HCT116 (cell line): Measurements from ENCODE around the gene UBL4B. TPM values are rescaled to one million over a fixed set of nuclear protein-coding genes. Genes with fewer than 3 reads are reported as not detected.

Experiments
- ATAC-seq: fragments of 200-7000 bp; cut with Tn5 transposase; 2 replicates; pipeline ENCODE4 v1.9.1; 2020; ENCODE audit warnings: mild to moderate bottlenecking, moderate library complexity
- BruUV-seq: library from RNA; stranded (reverse); fragments of 400-500 nt; replicated peaks from 2 replicates; lab custom pipeline; 2021; lab: Mats Ljungman, UMichigan
- CTCF ChIA-PET: fragments of 300-600 bp; sonication (Branson Sonifier 250); formaldehyde crosslinking; loops from one replicate; lab custom pipeline; 2021; ENCODE audit warnings: antibody characterized with exemption; lab: Charles Lee
- POLR2A ChIA-PET: fragments of 300-600, 350-600 bp; sonication (Branson Sonifier 250); formaldehyde crosslinking; loops from one replicate; lab custom pipeline; 2021; ENCODE audit warnings: antibody characterized with exemption; lab: Charles Lee
- RAD21 ChIA-PET, 2 experiments: fragments of 300-600 bp; sonication (Branson Sonifier 250); formaldehyde crosslinking; loops; one replicate each; lab custom pipeline; 2023; ENCODE audit warnings: low total read pairs in 2 of 2; ENCODE audit not compliant: uncharacterized antibody in 2 of 2, unreplicated experiment in 2 of 2, low non-redundant PET in 1 of 2; lab: Charles Lee
- DNase-seq: peaks from one replicate; pipeline ENCODE4 v3.0.0-alpha.2; 2010; ENCODE audit warnings: low read depth, low spot score
- H2AFZ ChIP-seq: fragments of 200-600 bp; shearing (Covaris generic), sonication (generic); 2 replicates; pipeline ENCODE4 v1.6.1; 2017; ENCODE audit warnings: low read depth, mixed run types, mixed read lengths, antibody characterized with exemption, low read length; ENCODE audit not compliant: poor library complexity, severe bottlenecking
- H3K27ac ChIP-seq: 2 replicates; pipeline ENCODE4 v1.5.1; 2012; ENCODE audit warnings: low read depth, low read length
- H3K27me3 ChIP-seq: fragments of 200-600 bp; sonication (generic); 2 replicates; pipeline ENCODE4 v1.6.1; 2016; ENCODE audit warnings: mixed run types, low read length, mixed read lengths; ENCODE audit not compliant: insufficient read depth
- H3K36me3 ChIP-seq, 2 experiments: fragments of 200-500 bp in 1 of 2; fragments of 200-600 bp in 1 of 2; sonication (Bioruptor generic) in 1 of 2; sonication (generic) in 1 of 2; 2 replicates each; pipeline versions ENCODE4 v1.5.1 to v1.6.1; 2014 to 2016; ENCODE audit warnings: low read length in 2 of 2, inconsistent platforms in 1 of 2, mixed read lengths in 1 of 2, mixed run types in 1 of 2; ENCODE audit not compliant: insufficient read depth in 2 of 2, control insufficient read depth in 1 of 2
- H3K4me1 ChIP-seq, 2 experiments: fragments of 200-600 bp in 1 of 2; sonication (generic) in 1 of 2; 2 replicates each; pipeline versions ENCODE4 v1.5.1 to v1.6.1; 2012 to 2017; ENCODE audit warnings: low read length in 2 of 2, inconsistent platforms in 1 of 2, mild to moderate bottlenecking in 1 of 2, mixed read lengths in 1 of 2, mixed run types in 1 of 2, moderate library complexity in 1 of 2; ENCODE audit not compliant: insufficient read depth in 2 of 2, control insufficient read depth in 1 of 2
- H3K4me2 ChIP-seq: fragments of 200-600 bp; sonication (generic); 2 replicates; pipeline ENCODE4 v1.6.1; 2017; ENCODE audit warnings: mixed run types, low read length, mixed read lengths
- H3K4me3 ChIP-seq, 2 experiments: fragments of 200-600 bp in 1 of 2; sonication (generic) in 1 of 2; replicated peaks in 1 of 2; 2 replicates each; pipeline ENCODE4 v1.5.1; 2011 to 2016; ENCODE audit warnings: low read length in 2 of 2, control low read depth in 1 of 2, low read depth in 1 of 2, mild to moderate bottlenecking in 1 of 2, mixed read lengths in 1 of 2, mixed run types in 1 of 2
- H3K79me2 ChIP-seq: fragments of 200-600 bp; sonication (generic); 2 replicates; pipeline ENCODE4 v1.6.1; 2017; ENCODE audit warnings: mild to moderate bottlenecking, mixed run types, low read length, moderate library complexity, mixed read lengths; ENCODE audit not compliant: insufficient read depth
- H3K9ac ChIP-seq: fragments of 200-600 bp; sonication (generic); 2 replicates; pipeline ENCODE4 v1.6.1; 2016; ENCODE audit warnings: low read length, mixed read lengths
- H3K9me2 ChIP-seq: fragments of 200-600 bp; sonication (generic), shearing (Covaris generic); 2 replicates; pipeline ENCODE4 v1.6.1; 2017; ENCODE audit warnings: mixed run types, mild to moderate bottlenecking, moderate library complexity; ENCODE audit not compliant: insufficient read depth
- H3K9me3 ChIP-seq, 2 experiments: fragments of 200-500 bp in 1 of 2; fragments of 200-600 bp in 1 of 2; sonication (Bioruptor generic) in 1 of 2; sonication (generic) in 1 of 2; 2 replicates each; pipeline ENCODE4 v1.6.1; 2014 to 2017; ENCODE audit warnings: low read length in 2 of 2, mixed read lengths in 2 of 2, inconsistent platforms in 1 of 2, low read depth in 1 of 2, mild to moderate bottlenecking in 1 of 2, mixed run types in 1 of 2, moderate library complexity in 1 of 2; ENCODE audit not compliant: control insufficient read depth in 1 of 2, insufficient read depth in 1 of 2
- H4K20me1 ChIP-seq: fragments of 200-600 bp; sonication (generic), shearing (Covaris generic); 2 replicates; pipeline ENCODE4 v1.6.1; 2017; ENCODE audit warnings: mixed run types, mild to moderate bottlenecking, moderate library complexity; ENCODE audit not compliant: insufficient read depth
- EGR1 ChIP-seq: IDR thresholded peaks from 2 replicates; pipeline ENCODE4 v1.6.1; 2012; ENCODE audit warnings: low read depth
- FOSL1 ChIP-seq: IDR thresholded peaks from 2 replicates; pipeline ENCODE4 v1.6.1; 2012; ENCODE audit warnings: low read depth
- YY1 ChIP-seq: IDR thresholded peaks from 2 replicates; pipeline ENCODE4 v1.6.1; 2011; ENCODE audit warnings: low read length, low read depth, moderate library complexity, mild to moderate bottlenecking; ENCODE audit not compliant: insufficient replicate concordance; ENCODE audit errors: extremely low read depth
- intact Hi-C: fragments of 100-400 bp; cut with micrococcal nuclease; formaldehyde crosslinking; loops from 2 replicates; pipeline ENCODE4 v1.10.0; 2022
- total RNA-seq: library from RNA; stranded (reverse); gene quantifications from one replicate; pipeline ENCODE4 v1.2.1, GENCODE V29; 2021; ENCODE audit not compliant: unreplicated experiment
- TF ChIP-seq, protein P1 (sequence below): IDR thresholded peaks from 2 replicates; pipeline ENCODE4 v1.6.1; 2012; ENCODE audit warnings: low read depth
- TF ChIP-seq, protein P2 (sequence below): IDR thresholded peaks from 2 replicates; pipeline ENCODE4 v1.6.1; 2012

Gene UBL4B
- total RNA-seq, 1 experiment from 2014 or later = 0.57 TPM

DNA sequence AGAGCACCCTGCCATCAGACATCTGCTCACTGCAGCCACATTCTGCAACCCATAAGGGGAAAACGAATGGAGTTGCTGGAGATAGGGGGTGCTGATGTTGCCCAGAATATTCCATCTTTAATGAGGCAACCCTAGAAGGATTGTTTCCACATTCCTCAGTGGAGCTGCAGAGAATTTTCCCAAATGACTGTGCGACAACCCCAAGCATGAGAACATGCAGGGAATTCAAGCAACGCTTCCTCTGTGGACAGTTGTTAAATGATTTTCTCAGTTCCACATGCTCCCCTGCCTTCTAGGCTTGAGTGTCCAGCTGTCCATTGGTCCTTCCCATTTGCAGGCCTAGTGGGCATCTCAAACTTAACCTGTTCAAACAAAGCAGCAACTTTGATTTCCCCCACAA lies 20.5 kb upstream of the UBL4B start:
- ATAC-seq (no peak), DNase-seq (no peak)
- Histone ChIP-seq H3K27me3 (peaks cover 9% of the 10 kb centered on the region; the same call in 1 of the 2 replicates), H3K4me1 (no peaks in the 10 kb centered on the region), H3K9me2 (no peaks in the 10 kb centered on the region), H2AFZ (no peak overlapping the region), H3K27ac (no peak overlapping the region), H4K20me1 (no peaks in the 10 kb centered on the region), H3K9me3 (no peaks in the 10 kb centered on the region), H3K4me2 (no peak overlapping the region), H3K4me3 (no peak overlapping the region), H3K79me2 (no peaks in the 10 kb centered on the region), H3K9ac (no peak overlapping the region), H3K36me3 (no peaks in the 10 kb centered on the region)
- ChIA-PET CTCF (interaction anchor here (1.0 to 2.6 kb wide), 3 partner anchors 9 to 14 kb away, joined by 3 to 12 read pairs (median 4); no protein-coding TSS in a partner anchor), RAD21 (interaction anchor here in 1 of 2 experiments (0.6 kb wide), 1 partner anchor 78 kb away, joined by 4 read pairs; no protein-coding TSS in a partner anchor), POLR2A (no interaction called here)
- TF ChIP-seq, protein P1, sequence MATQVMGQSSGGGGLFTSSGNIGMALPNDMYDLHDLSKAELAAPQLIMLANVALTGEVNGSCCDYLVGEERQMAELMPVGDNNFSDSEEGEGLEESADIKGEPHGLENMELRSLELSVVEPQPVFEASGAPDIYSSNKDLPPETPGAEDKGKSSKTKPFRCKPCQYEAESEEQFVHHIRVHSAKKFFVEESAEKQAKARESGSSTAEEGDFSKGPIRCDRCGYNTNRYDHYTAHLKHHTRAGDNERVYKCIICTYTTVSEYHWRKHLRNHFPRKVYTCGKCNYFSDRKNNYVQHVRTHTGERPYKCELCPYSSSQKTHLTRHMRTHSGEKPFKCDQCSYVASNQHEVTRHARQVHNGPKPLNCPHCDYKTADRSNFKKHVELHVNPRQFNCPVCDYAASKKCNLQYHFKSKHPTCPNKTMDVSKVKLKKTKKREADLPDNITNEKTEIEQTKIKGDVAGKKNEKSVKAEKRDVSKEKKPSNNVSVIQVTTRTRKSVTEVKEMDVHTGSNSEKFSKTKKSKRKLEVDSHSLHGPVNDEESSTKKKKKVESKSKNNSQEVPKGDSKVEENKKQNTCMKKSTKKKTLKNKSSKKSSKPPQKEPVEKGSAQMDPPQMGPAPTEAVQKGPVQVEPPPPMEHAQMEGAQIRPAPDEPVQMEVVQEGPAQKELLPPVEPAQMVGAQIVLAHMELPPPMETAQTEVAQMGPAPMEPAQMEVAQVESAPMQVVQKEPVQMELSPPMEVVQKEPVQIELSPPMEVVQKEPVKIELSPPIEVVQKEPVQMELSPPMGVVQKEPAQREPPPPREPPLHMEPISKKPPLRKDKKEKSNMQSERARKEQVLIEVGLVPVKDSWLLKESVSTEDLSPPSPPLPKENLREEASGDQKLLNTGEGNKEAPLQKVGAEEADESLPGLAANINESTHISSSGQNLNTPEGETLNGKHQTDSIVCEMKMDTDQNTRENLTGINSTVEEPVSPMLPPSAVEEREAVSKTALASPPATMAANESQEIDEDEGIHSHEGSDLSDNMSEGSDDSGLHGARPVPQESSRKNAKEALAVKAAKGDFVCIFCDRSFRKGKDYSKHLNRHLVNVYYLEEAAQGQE = no peak
- BruUV-seq = no TSS peak
- intact Hi-C loops = no loop called here

DNA sequence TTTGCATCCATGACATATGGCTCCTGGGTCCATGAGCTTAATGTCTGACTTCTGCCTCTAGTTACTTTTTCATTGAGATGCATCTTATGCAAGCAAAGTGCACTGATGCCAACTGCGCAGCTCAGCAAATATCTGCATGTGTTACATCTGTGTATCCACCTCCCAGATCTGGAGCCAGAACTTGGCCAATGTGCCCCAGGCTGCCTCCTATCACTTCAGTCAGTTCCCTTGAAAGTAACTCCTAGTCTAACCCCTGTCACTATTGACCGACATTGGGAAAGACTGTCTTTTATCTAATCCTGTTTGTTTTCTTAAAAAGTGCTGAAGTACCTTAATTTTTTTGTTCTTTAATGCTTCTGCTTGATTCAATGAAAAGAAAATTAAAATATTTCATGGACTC lies 19.3 kb upstream of the UBL4B start:
- H3K9me2 ChIP-seq = no peaks in the 10 kb centered on the region
- no TSS peak for BruUV-seq
- H4K20me1 ChIP-seq = no peaks in the 10 kb centered on the region
- TF ChIP-seq YY1 (no peak), EGR1 (no peak), FOSL1 (no peak)
- TF ChIP-seq, protein P2, sequence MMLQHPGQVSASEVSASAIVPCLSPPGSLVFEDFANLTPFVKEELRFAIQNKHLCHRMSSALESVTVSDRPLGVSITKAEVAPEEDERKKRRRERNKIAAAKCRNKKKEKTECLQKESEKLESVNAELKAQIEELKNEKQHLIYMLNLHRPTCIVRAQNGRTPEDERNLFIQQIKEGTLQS = no peak
- RAD21 ChIA-PET = no interaction called here
- CTCF ChIA-PET = no interaction called here
- no peaks in the 10 kb centered on the region for H3K36me3 ChIP-seq
- H3K79me2 ChIP-seq = no peaks in the 10 kb centered on the region
- POLR2A ChIA-PET = no interaction called here
- H3K4me2 ChIP-seq = no peak overlapping the region
- H3K4me3 ChIP-seq = no peak overlapping the region
- no peaks in the 10 kb centered on the region for H3K4me1 ChIP-seq
- no peak overlapping the region for H2AFZ ChIP-seq
- no peak for ATAC-seq
- peaks cover 9% of the 10 kb centered on the region; the same call in 1 of the 2 replicates for H3K27me3 ChIP-seq
- no peak for DNase-seq
- intact Hi-C loops = no loop called here
- H3K9me3 ChIP-seq = no peaks in the 10 kb centered on the region
- no peak overlapping the region for H3K27ac ChIP-seq
- H3K9ac ChIP-seq = no peak overlapping the region
